NB4 (cell line): ENCODE results near the gene TSPYL4.

Source experiments
- CTCF ChIP-seq: IDR thresholded peaks from one replicate; pipeline ENCODE4 v1.5.1; 2012; ENCODE audit warnings: low read depth, low read length
- POLR2A ChIP-seq: IDR thresholded peaks from 2 replicates; pipeline ENCODE4 v1.6.1; 2011; ENCODE audit warnings: mild to moderate bottlenecking; ENCODE audit not compliant: insufficient read length; ENCODE audit errors: extremely low read depth

- no peak for TF ChIP-seq POLR2A
- no peak for TF ChIP-seq CTCF
Observed at GRCh38 chr6:116290799-116291198, 36.9 kb upstream of the TSPYL4 start.
